ENCODE results near the gene MBLAC2. TPM values are rescaled to one million over a fixed set of nuclear protein-coding genes. Genes with fewer than 3 reads are reported as not detected.

MBLAC2 gene
- total and polyA plus RNA-seq, 2 donors = 3.0 to 4.8 TPM

DNA sequence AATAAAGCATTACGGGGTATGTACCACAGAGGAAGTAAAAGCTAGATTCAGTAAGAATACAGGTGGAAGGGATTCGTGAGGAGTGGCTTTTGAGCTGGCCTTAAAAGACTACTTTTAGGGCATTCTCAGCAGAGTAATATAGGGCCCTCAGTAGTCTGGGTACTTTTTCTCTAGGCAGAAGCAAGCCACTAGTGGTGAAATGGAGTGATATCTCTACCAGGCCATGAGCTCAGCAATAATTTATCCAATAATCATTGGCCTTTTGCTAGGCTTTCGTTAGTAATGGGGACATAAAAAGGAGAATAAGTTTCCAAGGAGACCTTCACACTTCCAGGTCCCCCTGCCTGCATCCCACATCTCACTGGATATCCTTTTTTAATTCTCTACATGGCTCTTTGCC lies 1.8 kb upstream of the MBLAC2 start:
- H3K9me3 ChIP-seq (ENCODE audit: control insufficient read depth in 2 of 2, insufficient read depth in 1 of 2, low read length in 1 of 2) = no peaks in the 10 kb centered on the region
- H3K27ac ChIP-seq (ENCODE audit: low read depth in 1 of 2, low read length in 1 of 2) = no peak overlapping the region
- no peak for DNase-seq (ENCODE audit: low read depth in 6 of 9, low spot score in 9 of 9)
- no peaks in the 10 kb centered on the region for H3K27me3 ChIP-seq (ENCODE audit: control insufficient read depth in 2 of 2, insufficient read depth in 1 of 2, low read length in 1 of 2)
- H3K4me1 ChIP-seq (ENCODE audit: control insufficient read depth in 2 of 2, insufficient read depth in 2 of 2, low read length in 2 of 2) = peaks cover 5 to 13% of the 10 kb centered on the region in 2 donors
- no peaks in the 10 kb centered on the region for H3K36me3 ChIP-seq (ENCODE audit: control insufficient read depth in 2 of 2, insufficient read depth in 2 of 2, low read length in 1 of 2)
- no peak overlapping the region for H3K4me3 ChIP-seq (ENCODE audit: low read length in 2 of 2)
- 87% methylated on average over 3 of the region's 3 CpGs for WGBS

GRCh38 chr5:90475436-90475980 lies 937 bp upstream of the MBLAC2 start:
- H3K4me1 ChIP-seq (ENCODE audit: control insufficient read depth in 2 of 2, insufficient read depth in 2 of 2, low read length in 2 of 2) = peaks cover 5 to 13% of the 10 kb centered on the region in 2 donors

GRCh38 chr5:90473396-90474234 lies 956 bp downstream of the MBLAC2 start:
- under 1% methylated on average over 56 of the region's 56 CpGs for WGBS
- Histone ChIP-seq H3K4me3 (ENCODE audit: low read length in 2 of 2) (peak overlapping the region; percentile 86), H3K27ac (ENCODE audit: low read depth in 1 of 2, low read length in 1 of 2) (peak overlapping the region; percentile 91 to 94), H3K36me3 (ENCODE audit: control insufficient read depth in 2 of 2, insufficient read depth in 2 of 2, low read length in 1 of 2) (no peaks in the 10 kb centered on the region), H3K9me3 (ENCODE audit: control insufficient read depth in 2 of 2, insufficient read depth in 1 of 2, low read length in 1 of 2) (peaks cover 0 to 2% of the 10 kb centered on the region in 2 donors), H3K4me1 (ENCODE audit: control insufficient read depth in 2 of 2, insufficient read depth in 2 of 2, low read length in 2 of 2) (peaks cover 5 to 13% of the 10 kb centered on the region in 2 donors), H3K27me3 (ENCODE audit: control insufficient read depth in 2 of 2, insufficient read depth in 1 of 2, low read length in 1 of 2) (no peaks in the 10 kb centered on the region)
- DNase-seq (ENCODE audit: low read depth in 6 of 9, low spot score in 9 of 9) = peak; percentile 8 to 53 (median 24)

More at GRCh38 chr5:90475436-90475980, 937 bp upstream of the MBLAC2 start:
- no peak for DNase-seq (ENCODE audit: low read depth in 6 of 9, low spot score in 9 of 9)
- Histone ChIP-seq H3K36me3 (ENCODE audit: control insufficient read depth in 2 of 2, insufficient read depth in 2 of 2, low read length in 1 of 2) (no peaks in the 10 kb centered on the region), H3K27ac (ENCODE audit: low read depth in 1 of 2, low read length in 1 of 2) (no peak overlapping the region), H3K4me3 (ENCODE audit: low read length in 2 of 2) (no peak overlapping the region), H3K27me3 (ENCODE audit: control insufficient read depth in 2 of 2, insufficient read depth in 1 of 2, low read length in 1 of 2) (no peaks in the 10 kb centered on the region), H3K9me3 (ENCODE audit: control insufficient read depth in 2 of 2, insufficient read depth in 1 of 2, low read length in 1 of 2) (no peaks in the 10 kb centered on the region)
- 96% methylated on average over 17 of the region's 17 CpGs for WGBS

- Histone ChIP-seq H3K4me1 (ENCODE audit: control insufficient read depth in 2 of 2, insufficient read depth in 2 of 2, low read length in 2 of 2) (peaks cover 5 to 13% of the 10 kb centered on the region in 2 donors), H3K9me3 (ENCODE audit: control insufficient read depth in 2 of 2, insufficient read depth in 1 of 2, low read length in 1 of 2) (peaks cover 0 to 2% of the 10 kb centered on the region in 2 donors), H3K4me3 (ENCODE audit: low read length in 2 of 2) (peak overlapping the region; percentile 86), H3K36me3 (ENCODE audit: control insufficient read depth in 2 of 2, insufficient read depth in 2 of 2, low read length in 1 of 2) (no peaks in the 10 kb centered on the region), H3K27me3 (ENCODE audit: control insufficient read depth in 2 of 2, insufficient read depth in 1 of 2, low read length in 1 of 2) (no peaks in the 10 kb centered on the region), H3K27ac (ENCODE audit: low read depth in 1 of 2, low read length in 1 of 2) (no peak overlapping the region)
- no peak for DNase-seq (ENCODE audit: low read depth in 6 of 9, low spot score in 9 of 9)
- 47% methylated on average over 9 of the region's 9 CpGs for WGBS
These were observed 1.7 kb downstream of the MBLAC2 start for GRCh38 chr5:90472783-90473395.

- Histone ChIP-seq H3K36me3 (ENCODE audit: control insufficient read depth in 2 of 2, insufficient read depth in 2 of 2, low read length in 1 of 2) (no peaks in the 10 kb centered on the region), H3K4me3 (ENCODE audit: low read length in 2 of 2) (no peak overlapping the region), H3K27me3 (ENCODE audit: control insufficient read depth in 2 of 2, insufficient read depth in 1 of 2, low read length in 1 of 2) (no peaks in the 10 kb centered on the region), H3K4me1 (ENCODE audit: control insufficient read depth in 2 of 2, insufficient read depth in 2 of 2, low read length in 2 of 2) (no peaks in the 10 kb centered on the region), H3K27ac (ENCODE audit: low read depth in 1 of 2, low read length in 1 of 2) (no peak overlapping the region), H3K9me3 (ENCODE audit: control insufficient read depth in 2 of 2, insufficient read depth in 1 of 2, low read length in 1 of 2) (no peaks in the 10 kb centered on the region)
- 97% methylated on average over 4 of the region's 4 CpGs for WGBS
- DNase-seq (ENCODE audit: low read depth in 6 of 9, low spot score in 9 of 9) = no peak
These were observed 13.3 kb downstream of the MBLAC2 start for GRCh38 chr5:90461288-90461687.

DNA sequence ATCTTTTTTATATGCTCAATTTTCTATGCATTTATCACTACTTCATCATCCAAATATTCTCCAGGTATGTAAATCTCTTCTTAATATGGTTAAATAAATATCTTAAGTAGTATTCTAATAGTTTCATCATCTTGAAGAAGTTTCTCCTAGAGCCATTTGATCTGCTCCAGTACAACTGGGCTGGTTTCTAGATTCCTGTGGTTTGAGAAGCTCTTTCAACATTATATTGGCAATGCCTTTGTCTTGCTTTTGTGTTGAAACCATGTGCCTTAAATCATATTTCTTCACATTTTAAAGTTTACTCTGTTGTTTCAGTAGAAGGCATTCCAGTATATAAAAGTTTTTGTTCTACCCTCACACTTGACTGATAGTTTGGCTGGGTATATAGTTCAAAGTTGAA lies 27.6 kb downstream of the MBLAC2 start:
- DNase-seq (ENCODE audit: low read depth in 6 of 9, low spot score in 9 of 9) = no peak
- no peak overlapping the region for H3K27ac ChIP-seq (ENCODE audit: low read depth in 1 of 2, low read length in 1 of 2)
- no peaks in the 10 kb centered on the region for H3K4me1 ChIP-seq (ENCODE audit: control insufficient read depth in 2 of 2, insufficient read depth in 2 of 2, low read length in 2 of 2)
- no peak overlapping the region for H3K4me3 ChIP-seq (ENCODE audit: low read length in 2 of 2)
- peaks cover 0 to 7% of the 10 kb centered on the region in 2 donors for H3K9me3 ChIP-seq (ENCODE audit: control insufficient read depth in 2 of 2, insufficient read depth in 1 of 2, low read length in 1 of 2)
- no peaks in the 10 kb centered on the region for H3K36me3 ChIP-seq (ENCODE audit: control insufficient read depth in 2 of 2, insufficient read depth in 2 of 2, low read length in 1 of 2)
- H3K27me3 ChIP-seq (ENCODE audit: control insufficient read depth in 2 of 2, insufficient read depth in 1 of 2, low read length in 1 of 2) = no peaks in the 10 kb centered on the region

DNA sequence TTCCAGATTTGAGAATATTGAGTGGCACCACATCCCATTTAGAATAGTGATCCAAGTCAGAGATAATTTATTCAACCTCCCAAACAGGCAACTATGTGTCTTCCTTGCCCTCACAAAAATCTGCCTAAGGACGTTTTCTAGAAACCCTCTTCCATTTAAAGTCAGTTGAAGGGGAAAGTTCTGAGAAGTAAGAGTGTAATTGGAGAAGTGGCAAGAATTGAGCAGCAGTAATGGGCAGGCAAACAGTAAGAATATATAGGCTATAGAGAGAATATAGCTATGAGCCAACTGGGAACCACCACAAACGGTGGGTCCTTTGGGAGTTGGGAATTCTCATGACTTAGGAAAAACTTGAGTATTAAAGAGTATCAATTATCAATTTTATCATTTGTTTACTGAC lies 33.9 kb downstream of the MBLAC2 start:
- Histone ChIP-seq H3K36me3 (ENCODE audit: control insufficient read depth in 2 of 2, insufficient read depth in 2 of 2, low read length in 1 of 2) (no peaks in the 10 kb centered on the region), H3K4me1 (ENCODE audit: control insufficient read depth in 2 of 2, insufficient read depth in 2 of 2, low read length in 2 of 2) (no peaks in the 10 kb centered on the region), H3K9me3 (ENCODE audit: control insufficient read depth in 2 of 2, insufficient read depth in 1 of 2, low read length in 1 of 2) (no peaks in the 10 kb centered on the region), H3K27ac (ENCODE audit: low read depth in 1 of 2, low read length in 1 of 2) (no peak overlapping the region), H3K4me3 (ENCODE audit: low read length in 2 of 2) (no peak overlapping the region), H3K27me3 (ENCODE audit: control insufficient read depth in 2 of 2, insufficient read depth in 1 of 2, low read length in 1 of 2) (no peaks in the 10 kb centered on the region)
- WGBS = 85% methylated on average over 2 of the region's 2 CpGs
- DNase-seq (ENCODE audit: low read depth in 6 of 9, low spot score in 9 of 9) = no peak

GRCh38 chr5:90438100-90438499 lies 36.5 kb downstream of the MBLAC2 start:
- WGBS = 92% methylated on average over 1 of the region's 1 CpG
- Histone ChIP-seq H3K27ac (ENCODE audit: low read depth in 1 of 2, low read length in 1 of 2) (no peak overlapping the region), H3K4me3 (ENCODE audit: low read length in 2 of 2) (no peak overlapping the region), H3K27me3 (ENCODE audit: control insufficient read depth in 2 of 2, insufficient read depth in 1 of 2, low read length in 1 of 2) (no peaks in the 10 kb centered on the region), H3K4me1 (ENCODE audit: control insufficient read depth in 2 of 2, insufficient read depth in 2 of 2, low read length in 2 of 2) (no peaks in the 10 kb centered on the region), H3K36me3 (ENCODE audit: control insufficient read depth in 2 of 2, insufficient read depth in 2 of 2, low read length in 1 of 2) (no peaks in the 10 kb centered on the region), H3K9me3 (ENCODE audit: control insufficient read depth in 2 of 2, insufficient read depth in 1 of 2, low read length in 1 of 2) (no peaks in the 10 kb centered on the region)
- DNase-seq (ENCODE audit: low read depth in 6 of 9, low spot score in 9 of 9) = no peak

- no peak overlapping the region for H3K4me3 ChIP-seq (ENCODE audit: low read length in 2 of 2)
- no peak for DNase-seq (ENCODE audit: low read depth in 6 of 9, low spot score in 9 of 9)
- H3K36me3 ChIP-seq (ENCODE audit: control insufficient read depth in 2 of 2, insufficient read depth in 2 of 2, low read length in 1 of 2) = no peaks in the 10 kb centered on the region
- no peaks in the 10 kb centered on the region for H3K27me3 ChIP-seq (ENCODE audit: control insufficient read depth in 2 of 2, insufficient read depth in 1 of 2, low read length in 1 of 2)
- H3K4me1 ChIP-seq (ENCODE audit: control insufficient read depth in 2 of 2, insufficient read depth in 2 of 2, low read length in 2 of 2) = no peaks in the 10 kb centered on the region
- no peaks in the 10 kb centered on the region for H3K9me3 ChIP-seq (ENCODE audit: control insufficient read depth in 2 of 2, insufficient read depth in 1 of 2, low read length in 1 of 2)
- H3K27ac ChIP-seq (ENCODE audit: low read depth in 1 of 2, low read length in 1 of 2) = no peak overlapping the region
These were observed 36.9 kb downstream of the MBLAC2 start for GRCh38 chr5:90437663-90438062.
